LNCaP clone FGC (cell line): ENCODE measurements around the gene SRGAP1.
"Not testable (repeated sequence)": the region's sequence is repeated elsewhere in the genome, so short reads cannot be mapped to it uniquely, and the experiment has no call there.

Source experiments
- DNase-seq: peaks from one replicate; pipeline ENCODE4 v3.0.0-alpha.2; 2011; ENCODE audit warnings: low read depth
- H3K4me3 ChIP-seq: 2 replicates; pipeline ENCODE4 v1.5.1; 2011; ENCODE audit warnings: mild to moderate bottlenecking, low read depth, low read length, control low read depth
- CTCF ChIP-seq: IDR thresholded peaks from 2 replicates; pipeline ENCODE4 v1.5.1; 2012; ENCODE audit warnings: mild to moderate bottlenecking; ENCODE audit not compliant: control insufficient read depth, insufficient read depth; ENCODE audit errors: extremely low read depth

Gene SRGAP1

GRCh38 chr12:63836936-63837335, 7.6 kb upstream of the SRGAP1 start:
- DNase-seq, result no peak
- H3K4me3 ChIP-seq, result no peak overlapping the region
- no peak for TF ChIP-seq CTCF

DNA sequence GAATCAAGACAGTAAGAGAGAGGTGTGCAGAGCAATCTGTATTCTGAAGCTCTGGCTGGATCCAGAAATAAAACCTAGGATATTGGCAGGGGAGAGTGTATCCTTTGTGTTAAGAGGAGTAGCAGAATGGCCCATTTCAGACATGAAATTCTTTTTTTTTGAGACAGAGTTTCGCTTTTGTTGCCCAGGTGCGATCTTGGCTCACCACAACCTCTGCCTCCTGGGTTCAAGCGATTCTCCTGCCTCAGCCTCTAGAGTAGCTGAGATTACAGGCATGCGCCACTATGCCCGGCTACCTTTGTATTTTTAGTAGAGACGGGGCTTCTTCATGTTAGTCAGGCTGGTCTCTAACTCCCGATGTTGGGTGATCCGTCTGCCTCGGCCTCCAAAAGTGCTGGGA, 6.1 kb upstream of the SRGAP1 start:
- no peak for DNase-seq
- TF ChIP-seq CTCF, result no peak
- H3K4me3 ChIP-seq, result no peak overlapping the region

DNA sequence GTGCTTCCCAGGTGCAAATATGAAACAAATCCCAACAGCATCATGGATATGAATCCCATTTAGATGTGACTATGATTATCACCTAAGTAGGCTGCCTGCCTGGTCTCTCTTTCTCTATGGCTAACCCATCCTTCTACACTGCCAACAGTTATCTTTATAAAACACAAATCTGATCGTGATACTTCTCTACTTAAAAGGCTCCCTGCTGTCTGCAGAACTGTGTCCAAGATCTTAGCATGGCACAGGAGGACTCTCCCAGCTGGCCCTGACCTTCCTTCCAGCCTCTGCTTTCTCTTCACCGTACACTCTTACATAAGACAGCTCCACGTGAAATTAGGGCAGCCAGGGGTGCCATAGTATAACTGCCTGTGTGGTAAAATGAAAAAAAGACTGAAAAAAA, 3.5 kb upstream of the SRGAP1 start:
- no peak for TF ChIP-seq CTCF
- no peak overlapping the region for H3K4me3 ChIP-seq
- DNase-seq, result no peak

DNA sequence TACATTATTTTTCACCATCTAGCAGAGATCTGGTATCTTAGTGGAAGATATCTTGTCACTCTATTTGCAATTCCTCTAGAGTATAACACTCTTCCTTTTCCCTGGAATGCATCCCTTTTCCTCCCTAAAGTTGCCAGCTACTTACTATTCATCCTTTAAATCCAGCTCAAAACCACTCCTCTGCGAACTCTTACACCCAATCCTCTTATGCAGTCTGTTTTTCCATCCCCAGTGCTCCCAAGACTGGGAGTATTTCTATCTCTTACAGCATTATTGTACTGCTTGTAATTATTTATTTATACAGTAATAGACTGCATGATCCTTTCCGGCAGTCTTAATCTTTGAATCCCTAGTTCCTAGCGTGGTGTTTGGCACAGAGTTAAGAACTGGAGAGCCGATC, 2.9 kb upstream of the SRGAP1 start:
- TF ChIP-seq CTCF, result no peak
- no peak overlapping the region for H3K4me3 ChIP-seq
- no peak for DNase-seq

- not testable (repeated sequence) for DNase-seq, H3K4me3 ChIP-seq
These were observed 1.8 kb upstream of the SRGAP1 start for GRCh38 chr12:63842750-63843149.

DNA sequence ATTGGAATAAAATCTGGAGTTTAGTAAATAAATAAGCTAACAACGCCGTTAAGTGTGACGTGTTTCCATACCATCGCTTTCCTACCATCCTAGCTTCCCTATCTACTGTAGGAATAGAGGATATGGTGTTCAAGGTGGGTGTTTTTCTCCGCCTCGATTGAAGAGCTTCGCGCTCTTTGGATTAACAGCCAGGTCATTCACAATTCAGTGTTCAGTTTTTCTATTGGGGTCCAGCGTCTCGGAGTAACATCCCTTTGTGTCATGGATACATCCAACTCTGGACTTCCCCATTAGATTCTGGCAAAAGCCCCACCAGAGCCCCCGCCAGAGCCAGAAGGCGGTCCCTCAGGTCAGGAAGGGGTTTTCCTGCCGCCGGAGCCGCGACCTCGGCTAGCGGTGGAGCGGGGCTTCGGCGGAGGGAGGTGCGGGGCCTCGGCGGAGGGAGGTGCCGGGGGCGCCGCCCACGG, 1.2 kb upstream of the SRGAP1 start:
- no peak for DNase-seq
- peak overlapping the region; percentile 80 for H3K4me3 ChIP-seq
- TF ChIP-seq CTCF, result no peak

DNA sequence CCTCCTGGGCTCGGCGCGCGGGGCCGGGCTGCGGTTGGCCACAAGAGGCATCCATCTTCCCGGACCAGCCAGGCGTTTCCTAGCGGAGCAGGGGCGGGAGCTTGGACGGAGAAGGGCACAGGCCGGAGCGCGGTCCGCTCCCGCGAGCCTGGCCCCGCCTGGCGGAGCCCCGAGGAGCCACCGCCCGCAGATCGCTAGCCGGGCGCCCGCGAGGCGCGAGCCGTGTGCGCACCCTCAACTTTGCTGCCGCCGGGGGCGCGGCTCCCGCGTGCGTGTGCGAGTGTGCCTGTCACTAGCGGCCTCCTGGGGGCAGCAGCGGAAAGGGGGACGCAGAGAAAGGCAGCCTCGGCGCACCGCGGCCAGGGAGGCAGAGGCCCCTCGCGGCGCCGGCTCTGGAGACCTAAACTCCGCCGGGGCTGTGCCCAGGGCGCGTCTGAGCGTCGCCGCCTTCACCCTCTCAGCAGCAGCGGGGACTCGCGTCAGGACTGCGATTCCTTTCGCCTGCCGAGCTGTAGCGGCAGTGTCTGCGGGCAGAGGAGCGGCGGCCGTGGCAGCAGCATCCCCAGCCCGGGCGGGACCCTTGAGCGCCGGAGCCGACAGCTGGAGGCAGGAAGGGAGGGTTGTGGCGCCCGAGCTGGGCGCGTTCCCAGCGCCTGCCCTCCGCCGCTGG, 644 bp upstream of the SRGAP1 start:
- H3K4me3 ChIP-seq, result peak overlapping the region; percentile 80

More for the DNA sequence above, 644 bp upstream of the SRGAP1 start:
- DNase-seq, result peak; percentile 76
- TF ChIP-seq CTCF, result peak; percentile 100
